ENCODE measurements around the gene B4GALT4. TPM values are rescaled to one million over a fixed set of nuclear protein-coding genes. Genes with fewer than 3 reads are reported as not detected.

The B4GALT4 gene
- total RNA-seq, 1 experiment from 2014 or later: 46.5 TPM

DNA sequence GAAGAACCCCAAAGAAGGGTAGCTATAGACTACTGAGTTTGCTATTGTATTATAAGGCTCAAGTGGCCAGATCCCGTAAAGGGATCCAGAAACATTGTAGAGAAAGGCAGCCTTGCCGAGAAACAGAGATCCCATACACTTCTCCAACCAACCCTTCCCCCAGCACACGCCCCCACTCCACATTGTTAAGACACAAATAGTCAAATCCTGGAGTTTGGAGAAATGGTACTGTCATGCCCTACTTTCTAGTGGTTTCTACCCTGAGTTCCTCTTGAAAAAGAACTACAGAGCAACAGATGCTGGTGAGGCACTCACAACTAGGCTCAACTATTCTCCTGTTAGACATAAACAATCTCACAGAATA is 33.2 kb downstream of the B4GALT4 start:
- Histone ChIP-seq H3K4me2 (ENCODE audit: insufficient read depth, insufficient read length, low read length) (no peak overlapping the region), H4K91ac (ENCODE audit: insufficient read length, low read depth, low read length) (no peak overlapping the region), H2BK20ac (ENCODE audit: low read depth, low read length, poor library complexity, severe bottlenecking) (no peak overlapping the region), H2AK5ac (ENCODE audit: insufficient read length, low read length) (no peak overlapping the region), H3K79me1 (ENCODE audit: insufficient read depth, low read depth, low read length, poor library complexity, severe bottlenecking) (no peaks in the 10 kb centered on the region), H2BK120ac (ENCODE audit: low read depth, low read length, poor library complexity, severe bottlenecking) (no peak overlapping the region), H3K27me3 (ENCODE audit: insufficient read depth, low read length) (no peaks in the 10 kb centered on the region), H4K5ac (ENCODE audit: insufficient read length, low read depth, low read length) (no peak overlapping the region), H3T11ph (ENCODE audit: low read length) (no peak overlapping the region), H3K14ac (ENCODE audit: insufficient read depth, low read length) (no peak overlapping the region), H4K8ac (replicated peaks; ENCODE audit: insufficient read length, low read depth, low read length) (no peak overlapping the region), H3K79me2 (ENCODE audit: insufficient read depth, low read length) (no peaks in the 10 kb centered on the region), H2AFZ (ENCODE audit: low read length) (no peak overlapping the region), H3K27ac (ENCODE audit: insufficient read length, low read depth, low read length) (no peak overlapping the region), H4K20me1 (ENCODE audit: control insufficient read depth, insufficient read depth, insufficient read length) (no peaks in the 10 kb centered on the region), H3K9me3 (ENCODE audit: control insufficient read depth, low read depth, low read length) (no peaks in the 10 kb centered on the region), H2BK12ac (ENCODE audit: insufficient read length, low read depth, low read length) (no peak overlapping the region), H2BK15ac (ENCODE audit: low read depth, low read length) (no peak overlapping the region), H3K56ac (ENCODE audit: insufficient read length, low read depth, low read length) (no peak overlapping the region), H3K23ac (ENCODE audit: insufficient read length, low read depth, low read length) (no peak overlapping the region), H3K9ac (ENCODE audit: extremely low read depth, insufficient read length, low read length) (no peak overlapping the region), H3K18ac (ENCODE audit: insufficient read length, low read depth, low read length) (no peak overlapping the region), H3K4me1 (ENCODE audit: insufficient read depth, low read length) (no peaks in the 10 kb centered on the region), H2BK5ac (ENCODE audit: insufficient read length, low read length) (no peak overlapping the region), H3K23me2 (ENCODE audit: insufficient read length, low read depth, low read length, poor library complexity, severe bottlenecking) (no peaks in the 10 kb centered on the region), H3K4ac (ENCODE audit: low read depth, low read length) (no peak overlapping the region)
- WGBS (ENCODE audit: extremely low coverage, insufficient read length, low lambda C conversion rate): no CpG with 5 or more reads among the region's 3 CpGs
- no peak overlapping the region for H3K4me3 Mint-ChIP-seq
- peaks cover 4 to 33% (median 18%) of the 10 kb centered on the region in 3 experiments for H3K36me3 Mint-ChIP-seq (ENCODE audit: insufficient read depth in 1 of 3, low read depth in 3 of 3)
- no peak for DNase-seq
- H3K27me3 Mint-ChIP-seq (ENCODE audit: low read depth): no peaks in the 10 kb centered on the region; the same call in 1 of the 2 replicates
- peaks cover 8 to 11% of the 10 kb centered on the region in 2 experiments; a peak in 2 of 4 replicates for H3K4me1 Mint-ChIP-seq
- H3K9me3 Mint-ChIP-seq: no peaks in the 10 kb centered on the region; a peak in 2 of 5 replicates
- H3K27ac Mint-ChIP-seq: peak overlapping the region in 1 of 3 experiments; percentile 72; a peak in 2 of 7 replicates
- TF ChIP-seq, protein P1, sequence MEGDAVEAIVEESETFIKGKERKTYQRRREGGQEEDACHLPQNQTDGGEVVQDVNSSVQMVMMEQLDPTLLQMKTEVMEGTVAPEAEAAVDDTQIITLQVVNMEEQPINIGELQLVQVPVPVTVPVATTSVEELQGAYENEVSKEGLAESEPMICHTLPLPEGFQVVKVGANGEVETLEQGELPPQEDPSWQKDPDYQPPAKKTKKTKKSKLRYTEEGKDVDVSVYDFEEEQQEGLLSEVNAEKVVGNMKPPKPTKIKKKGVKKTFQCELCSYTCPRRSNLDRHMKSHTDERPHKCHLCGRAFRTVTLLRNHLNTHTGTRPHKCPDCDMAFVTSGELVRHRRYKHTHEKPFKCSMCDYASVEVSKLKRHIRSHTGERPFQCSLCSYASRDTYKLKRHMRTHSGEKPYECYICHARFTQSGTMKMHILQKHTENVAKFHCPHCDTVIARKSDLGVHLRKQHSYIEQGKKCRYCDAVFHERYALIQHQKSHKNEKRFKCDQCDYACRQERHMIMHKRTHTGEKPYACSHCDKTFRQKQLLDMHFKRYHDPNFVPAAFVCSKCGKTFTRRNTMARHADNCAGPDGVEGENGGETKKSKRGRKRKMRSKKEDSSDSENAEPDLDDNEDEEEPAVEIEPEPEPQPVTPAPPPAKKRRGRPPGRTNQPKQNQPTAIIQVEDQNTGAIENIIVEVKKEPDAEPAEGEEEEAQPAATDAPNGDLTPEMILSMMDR (conservative IDR thresholded peaks at IDR 0.05): no peak
